SH-SY5Y (cell line): ENCODE data around the gene ADAM12.

ENCODE experiments used
- GATA2 ChIP-seq: IDR thresholded peaks from 2 replicates; pipeline ENCODE4 v1.6.1; 2011; ENCODE audit warnings: mild to moderate bottlenecking, low read depth, low read length
- GATA3 ChIP-seq: IDR thresholded peaks from 2 replicates; pipeline ENCODE4 v1.6.1; 2011; ENCODE audit warnings: low read depth, mild to moderate bottlenecking, low read length, moderate library complexity

Gene ADAM12

GRCh38 chr10:126204320-126204719 is 184.0 kb downstream of the ADAM12 start:
- TF ChIP-seq GATA3 (no peak), GATA2 (no peak)

- TF ChIP-seq GATA2 (no peak), GATA3 (no peak)
Observed at GRCh38 chr10:126203746-126204145, 184.5 kb downstream of the ADAM12 start.

GRCh38 chr10:126201603-126202002 is 186.7 kb downstream of the ADAM12 start:
- TF ChIP-seq GATA2 (no peak), GATA3 (no peak)

GRCh38 chr10:126199221-126199998 is 188.9 kb downstream of the ADAM12 start:
- TF ChIP-seq GATA2 = no peak
- no peak for TF ChIP-seq GATA3

GRCh38 chr10:126198681-126199080 is 189.6 kb downstream of the ADAM12 start:
- no peak for TF ChIP-seq GATA2
- no peak for TF ChIP-seq GATA3

GRCh38 chr10:126197036-126197543 is 191.2 kb downstream of the ADAM12 start:
- TF ChIP-seq GATA3 (no peak), GATA2 (no peak)

- TF ChIP-seq GATA3 (no peak), GATA2 (no peak)
Observed at GRCh38 chr10:126196281-126196680, 192.0 kb downstream of the ADAM12 start.

GRCh38 chr10:126191192-126191591 is 197.1 kb downstream of the ADAM12 start:
- no peak for TF ChIP-seq GATA3
- no peak for TF ChIP-seq GATA2

GRCh38 chr10:126188679-126189200 is 199.5 kb downstream of the ADAM12 start:
- TF ChIP-seq GATA3 (no peak), GATA2 (no peak)

GRCh38 chr10:126187399-126187798 is 200.9 kb downstream of the ADAM12 start:
- TF ChIP-seq GATA3 (no peak), GATA2 (no peak)

- TF ChIP-seq GATA2 = no peak
- TF ChIP-seq GATA3 = no peak
Observed at GRCh38 chr10:126186766-126187165, 201.5 kb downstream of the ADAM12 start.

- TF ChIP-seq GATA2 (no peak), GATA3 (no peak)
Observed at GRCh38 chr10:126185676-126186447, 202.4 kb downstream of the ADAM12 start.

- TF ChIP-seq GATA2 = no peak
- no peak for TF ChIP-seq GATA3
Observed at GRCh38 chr10:126181626-126182025, 206.7 kb downstream of the ADAM12 start.

GRCh38 chr10:126179637-126180036 is 208.6 kb downstream of the ADAM12 start:
- TF ChIP-seq GATA3 = no peak
- TF ChIP-seq GATA2 = no peak
